ENCODE results near the gene NEDD4.

NEDD4 gene

GRCh38 chr15:55899537-55899936 lies 93.9 kb downstream of the NEDD4 start:
- Histone ChIP-seq H3K36me3 (ENCODE audit: insufficient read depth, insufficient read length, low read length) (no peaks in the 10 kb centered on the region), H3K9me3 (ENCODE audit: insufficient read depth, low read length) (no peaks in the 10 kb centered on the region), H3K9ac (ENCODE audit: insufficient read length, low read depth) (no peak overlapping the region), H3K27me3 (ENCODE audit: insufficient read depth, insufficient read length) (no peaks in the 10 kb centered on the region), H3K4me3 (ENCODE audit: insufficient read length, low read depth) (no peak overlapping the region), H3K4me1 (ENCODE audit: insufficient read depth, insufficient read length) (peaks cover 3% of the 10 kb centered on the region)
- TF ChIP-seq ZNF274 (IDR thresholded peaks at IDR 0.05; ENCODE audit: low read depth, low read length) (no peak), YY1 (IDR thresholded peaks at IDR 0.05; ENCODE audit: insufficient read depth, insufficient read length) (no peak), SUZ12 (IDR thresholded peaks at IDR 0.05; ENCODE audit: extremely low read depth, insufficient read depth, insufficient read length) (no peak)
- DNase-seq (ENCODE audit: low read depth, low spot score), result no peak

GRCh38 chr15:55897560-55898336 lies 95.7 kb downstream of the NEDD4 start:
- H3K4me1 ChIP-seq (ENCODE audit: insufficient read depth, insufficient read length), result peaks cover 3% of the 10 kb centered on the region
- no peak for TF ChIP-seq SUZ12 (IDR thresholded peaks at IDR 0.05; ENCODE audit: extremely low read depth, insufficient read depth, insufficient read length)
- TF ChIP-seq YY1 (IDR thresholded peaks at IDR 0.05; ENCODE audit: insufficient read depth, insufficient read length), result no peak
- no peak for TF ChIP-seq ZNF274 (IDR thresholded peaks at IDR 0.05; ENCODE audit: low read depth, low read length)
- H3K9me3 ChIP-seq (ENCODE audit: insufficient read depth, low read length), result no peaks in the 10 kb centered on the region
- no peak overlapping the region for H3K4me3 ChIP-seq (ENCODE audit: insufficient read length, low read depth)
- no peaks in the 10 kb centered on the region for H3K27me3 ChIP-seq (ENCODE audit: insufficient read depth, insufficient read length)
- H3K36me3 ChIP-seq (ENCODE audit: insufficient read depth, insufficient read length, low read length), result no peaks in the 10 kb centered on the region
- no peak overlapping the region for H3K9ac ChIP-seq (ENCODE audit: insufficient read length, low read depth)
- peak; percentile 16 for DNase-seq (ENCODE audit: low read depth, low spot score)

- H3K4me3 ChIP-seq (ENCODE audit: insufficient read length, low read depth), result no peak overlapping the region
- no peaks in the 10 kb centered on the region for H3K9me3 ChIP-seq (ENCODE audit: insufficient read depth, low read length)
- no peak overlapping the region for H3K9ac ChIP-seq (ENCODE audit: insufficient read length, low read depth)
- no peak for TF ChIP-seq SUZ12 (IDR thresholded peaks at IDR 0.05; ENCODE audit: extremely low read depth, insufficient read depth, insufficient read length)
- no peak for TF ChIP-seq ZNF274 (IDR thresholded peaks at IDR 0.05; ENCODE audit: low read depth, low read length)
- TF ChIP-seq YY1 (IDR thresholded peaks at IDR 0.05; ENCODE audit: insufficient read depth, insufficient read length), result no peak
- no peaks in the 10 kb centered on the region for H3K27me3 ChIP-seq (ENCODE audit: insufficient read depth, insufficient read length)
- no peak for DNase-seq (ENCODE audit: low read depth, low spot score)
- H3K36me3 ChIP-seq (ENCODE audit: insufficient read depth, insufficient read length, low read length), result no peaks in the 10 kb centered on the region
- peaks cover 3% of the 10 kb centered on the region for H3K4me1 ChIP-seq (ENCODE audit: insufficient read depth, insufficient read length)
Observed at GRCh38 chr15:55894399-55894965, 98.9 kb downstream of the NEDD4 start.

DNA sequence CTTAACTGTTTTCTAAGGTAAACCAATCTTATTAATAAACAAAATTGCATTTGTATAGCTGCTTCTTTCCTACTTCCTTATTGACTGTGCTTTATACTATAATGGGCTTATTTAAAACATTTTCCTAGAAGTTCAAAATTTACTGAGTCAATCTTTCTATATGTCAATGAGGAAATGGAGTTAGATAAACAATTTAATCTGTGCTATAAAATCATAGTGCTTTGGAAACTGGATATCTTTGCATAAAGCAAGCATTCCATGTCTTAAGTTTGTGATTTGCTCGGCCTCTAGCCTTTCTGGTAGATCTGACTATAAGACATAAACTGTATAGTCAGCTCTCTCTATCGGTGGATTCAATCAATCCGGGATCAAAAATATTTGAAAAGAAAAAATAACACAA lies 99.6 kb downstream of the NEDD4 start:
- Histone ChIP-seq H3K9ac (ENCODE audit: insufficient read length, low read depth) (no peak overlapping the region), H3K9me3 (ENCODE audit: insufficient read depth, low read length) (no peaks in the 10 kb centered on the region), H3K4me1 (ENCODE audit: insufficient read depth, insufficient read length) (peaks cover 3% of the 10 kb centered on the region), H3K4me3 (ENCODE audit: insufficient read length, low read depth) (no peak overlapping the region), H3K27me3 (ENCODE audit: insufficient read depth, insufficient read length) (no peaks in the 10 kb centered on the region), H3K36me3 (ENCODE audit: insufficient read depth, insufficient read length, low read length) (no peaks in the 10 kb centered on the region)
- DNase-seq (ENCODE audit: low read depth, low spot score), result no peak
- TF ChIP-seq SUZ12 (IDR thresholded peaks at IDR 0.05; ENCODE audit: extremely low read depth, insufficient read depth, insufficient read length) (no peak), ZNF274 (IDR thresholded peaks at IDR 0.05; ENCODE audit: low read depth, low read length) (no peak), YY1 (IDR thresholded peaks at IDR 0.05; ENCODE audit: insufficient read depth, insufficient read length) (no peak)

- Histone ChIP-seq H3K9me3 (ENCODE audit: insufficient read depth, low read length) (no peaks in the 10 kb centered on the region), H3K36me3 (ENCODE audit: insufficient read depth, insufficient read length, low read length) (no peaks in the 10 kb centered on the region), H3K4me3 (ENCODE audit: insufficient read length, low read depth) (no peak overlapping the region), H3K27me3 (ENCODE audit: insufficient read depth, insufficient read length) (no peaks in the 10 kb centered on the region), H3K9ac (ENCODE audit: insufficient read length, low read depth) (no peak overlapping the region), H3K4me1 (ENCODE audit: insufficient read depth, insufficient read length) (no peaks in the 10 kb centered on the region)
- no peak for DNase-seq (ENCODE audit: low read depth, low spot score)
- TF ChIP-seq SUZ12 (IDR thresholded peaks at IDR 0.05; ENCODE audit: extremely low read depth, insufficient read depth, insufficient read length) (no peak), ZNF274 (IDR thresholded peaks at IDR 0.05; ENCODE audit: low read depth, low read length) (no peak), YY1 (IDR thresholded peaks at IDR 0.05; ENCODE audit: insufficient read depth, insufficient read length) (no peak)
Observed at GRCh38 chr15:55891196-55891595, 102.2 kb downstream of the NEDD4 start.

DNA sequence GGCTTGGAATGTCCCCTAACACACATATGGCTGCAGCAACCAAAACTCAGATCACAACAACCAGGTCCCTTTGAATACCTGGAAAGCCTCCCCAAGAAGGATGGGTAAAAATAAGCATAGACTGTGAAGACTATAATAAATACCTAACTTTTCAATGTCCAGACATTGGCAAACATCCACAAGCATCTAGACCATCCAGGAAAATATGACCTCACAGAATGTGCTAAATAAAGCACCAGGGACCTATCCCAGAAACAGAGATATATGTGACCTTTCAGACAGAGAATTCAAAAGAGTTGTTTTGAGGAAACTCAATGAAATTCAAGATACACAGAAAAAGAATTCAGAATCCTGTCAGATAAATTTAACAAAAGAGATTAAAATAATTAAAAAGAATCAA lies 109.2 kb downstream of the NEDD4 start:
- no peaks in the 10 kb centered on the region for H3K4me1 ChIP-seq (ENCODE audit: insufficient read depth, insufficient read length)
- no peaks in the 10 kb centered on the region for H3K9me3 ChIP-seq (ENCODE audit: insufficient read depth, low read length)
- no peak for DNase-seq (ENCODE audit: low read depth, low spot score)
- H3K27me3 ChIP-seq (ENCODE audit: insufficient read depth, insufficient read length), result no peaks in the 10 kb centered on the region
- no peak overlapping the region for H3K4me3 ChIP-seq (ENCODE audit: insufficient read length, low read depth)
- TF ChIP-seq YY1 (IDR thresholded peaks at IDR 0.05; ENCODE audit: insufficient read depth, insufficient read length) (no peak), ZNF274 (IDR thresholded peaks at IDR 0.05; ENCODE audit: low read depth, low read length) (no peak), SUZ12 (IDR thresholded peaks at IDR 0.05; ENCODE audit: extremely low read depth, insufficient read depth, insufficient read length) (no peak)
- H3K9ac ChIP-seq (ENCODE audit: insufficient read length, low read depth), result no peak overlapping the region
- H3K36me3 ChIP-seq (ENCODE audit: insufficient read depth, insufficient read length, low read length), result no peaks in the 10 kb centered on the region

GRCh38 chr15:55879181-55879580 lies 114.2 kb downstream of the NEDD4 start:
- H3K36me3 ChIP-seq (ENCODE audit: insufficient read depth, insufficient read length, low read length), result no peaks in the 10 kb centered on the region
- H3K27me3 ChIP-seq (ENCODE audit: insufficient read depth, insufficient read length), result no peaks in the 10 kb centered on the region
- no peak overlapping the region for H3K9ac ChIP-seq (ENCODE audit: insufficient read length, low read depth)
- no peak for TF ChIP-seq SUZ12 (IDR thresholded peaks at IDR 0.05; ENCODE audit: extremely low read depth, insufficient read depth, insufficient read length)
- TF ChIP-seq ZNF274 (IDR thresholded peaks at IDR 0.05; ENCODE audit: low read depth, low read length), result no peak
- no peak for TF ChIP-seq YY1 (IDR thresholded peaks at IDR 0.05; ENCODE audit: insufficient read depth, insufficient read length)
- H3K4me3 ChIP-seq (ENCODE audit: insufficient read length, low read depth), result no peak overlapping the region
- DNase-seq (ENCODE audit: low read depth, low spot score), result no peak
- H3K4me1 ChIP-seq (ENCODE audit: insufficient read depth, insufficient read length), result no peaks in the 10 kb centered on the region
- H3K9me3 ChIP-seq (ENCODE audit: insufficient read depth, low read length), result no peaks in the 10 kb centered on the region
